Choroid plexus epithelial cell (primary cell): Measurements from ENCODE around the gene LRFN2.

Experiments
- DNase-seq: peaks from one replicate; pipeline ENCODE4 v3.0.0-alpha.2; 2010; ENCODE audit warnings: low read depth
- H3K4me3 ChIP-seq: 2 replicates; pipeline ENCODE4 v1.5.1; 2011; ENCODE audit warnings: low read depth, mild to moderate bottlenecking, control low read depth, low read length, moderate library complexity
- TF ChIP-seq, protein P1 (sequence below): conservative IDR thresholded peaks from 2 replicates; pipeline ENCODE4 v1.5.1; 2011; ENCODE audit warnings: low read depth, mild to moderate bottlenecking, control low read depth, inconsistent platforms, low read length, moderate library complexity

Gene LRFN2

DNA sequence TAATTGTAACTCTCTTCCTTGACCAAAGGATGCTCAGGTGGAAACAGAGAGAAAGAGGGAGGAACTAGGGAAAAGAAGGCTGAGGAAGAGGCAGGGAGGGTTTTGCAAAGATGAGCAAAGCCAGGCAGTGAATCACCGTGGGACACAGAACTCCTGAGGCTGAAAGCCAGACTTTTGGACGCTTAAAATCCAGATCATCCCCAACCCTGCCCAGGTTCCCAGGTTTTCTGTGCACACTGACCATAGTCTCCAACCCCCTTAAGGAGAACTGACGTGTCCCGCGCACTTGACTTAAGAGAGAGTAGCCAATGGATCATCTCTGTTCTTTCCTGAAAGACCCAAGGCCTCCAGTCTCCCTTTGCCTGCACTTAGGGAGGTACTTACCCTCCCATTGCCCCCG lies 75.3 kb downstream of the LRFN2 start:
- TF ChIP-seq, protein P1, sequence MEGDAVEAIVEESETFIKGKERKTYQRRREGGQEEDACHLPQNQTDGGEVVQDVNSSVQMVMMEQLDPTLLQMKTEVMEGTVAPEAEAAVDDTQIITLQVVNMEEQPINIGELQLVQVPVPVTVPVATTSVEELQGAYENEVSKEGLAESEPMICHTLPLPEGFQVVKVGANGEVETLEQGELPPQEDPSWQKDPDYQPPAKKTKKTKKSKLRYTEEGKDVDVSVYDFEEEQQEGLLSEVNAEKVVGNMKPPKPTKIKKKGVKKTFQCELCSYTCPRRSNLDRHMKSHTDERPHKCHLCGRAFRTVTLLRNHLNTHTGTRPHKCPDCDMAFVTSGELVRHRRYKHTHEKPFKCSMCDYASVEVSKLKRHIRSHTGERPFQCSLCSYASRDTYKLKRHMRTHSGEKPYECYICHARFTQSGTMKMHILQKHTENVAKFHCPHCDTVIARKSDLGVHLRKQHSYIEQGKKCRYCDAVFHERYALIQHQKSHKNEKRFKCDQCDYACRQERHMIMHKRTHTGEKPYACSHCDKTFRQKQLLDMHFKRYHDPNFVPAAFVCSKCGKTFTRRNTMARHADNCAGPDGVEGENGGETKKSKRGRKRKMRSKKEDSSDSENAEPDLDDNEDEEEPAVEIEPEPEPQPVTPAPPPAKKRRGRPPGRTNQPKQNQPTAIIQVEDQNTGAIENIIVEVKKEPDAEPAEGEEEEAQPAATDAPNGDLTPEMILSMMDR: no peak
- no peak overlapping the region for H3K4me3 ChIP-seq
- DNase-seq: no peak

DNA sequence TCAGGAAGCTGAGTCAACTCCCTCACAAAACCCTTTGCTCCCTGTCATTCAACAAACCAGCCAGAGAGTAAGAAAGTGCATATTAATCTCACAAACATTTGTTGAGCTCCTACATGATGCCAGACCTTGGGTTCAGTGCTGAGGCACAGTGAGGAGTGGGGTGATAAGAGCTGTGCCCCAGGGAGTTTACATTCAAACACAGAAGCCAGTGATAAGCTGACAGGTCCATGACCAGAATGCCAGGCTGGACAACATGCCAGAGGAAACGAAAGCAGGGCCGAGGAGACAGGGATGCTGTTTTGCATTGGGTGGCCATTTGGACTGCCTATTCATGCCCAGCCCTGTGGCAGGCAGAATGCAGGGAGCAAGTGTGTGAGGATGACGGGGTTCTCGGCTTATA lies 76.7 kb downstream of the LRFN2 start:
- H3K4me3 ChIP-seq: no peak overlapping the region
- TF ChIP-seq, protein P1: no peak
- DNase-seq: no peak

DNA sequence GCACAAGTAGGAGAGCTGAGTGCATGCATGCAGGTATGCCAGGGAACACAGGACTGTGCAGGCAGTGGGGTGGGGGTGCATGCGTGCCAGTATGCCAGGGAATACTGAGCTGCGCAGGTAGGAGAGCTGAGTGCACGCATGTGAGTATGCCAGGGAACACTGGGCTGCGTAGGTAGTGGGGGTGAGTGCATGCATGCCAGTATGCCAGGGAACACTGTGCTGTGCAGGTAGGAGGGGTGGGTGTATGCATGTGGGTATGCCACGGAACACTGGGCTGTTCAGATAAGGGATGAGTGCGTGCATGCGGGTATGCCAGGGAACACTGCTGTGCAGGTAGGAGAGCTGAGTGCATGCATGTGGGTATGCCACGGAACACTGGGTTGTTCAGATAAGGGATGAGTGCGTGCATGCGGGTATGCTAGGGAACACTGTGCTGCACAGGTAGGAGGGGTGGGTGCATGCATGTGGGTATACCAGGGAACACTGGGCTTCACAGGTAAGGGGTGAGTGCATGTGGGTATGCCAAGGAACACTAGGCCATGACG lies 77.4 kb downstream of the LRFN2 start:
- TF ChIP-seq, protein P1: no peak
- no peak for DNase-seq
- no peak overlapping the region for H3K4me3 ChIP-seq

DNA sequence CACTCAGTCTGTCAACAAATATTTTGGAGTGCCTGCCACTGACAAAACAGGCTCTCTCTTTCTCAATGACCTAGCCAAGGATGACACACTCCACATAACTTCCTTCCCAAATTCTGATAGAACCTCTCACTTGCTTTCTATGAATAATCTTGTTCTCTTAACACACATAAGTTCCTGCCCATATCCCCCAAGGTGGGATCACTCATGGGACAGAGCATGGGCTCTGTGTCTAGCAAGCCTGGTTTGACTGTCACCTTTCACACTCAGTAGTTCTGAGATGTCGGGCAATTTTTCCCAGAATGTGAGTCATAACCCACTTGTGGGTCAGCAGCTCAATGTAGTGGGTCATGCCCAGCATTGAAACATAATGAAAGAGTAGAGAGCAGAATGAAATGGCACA lies 78.1 kb downstream of the LRFN2 start:
- TF ChIP-seq, protein P1: no peak

DNA sequence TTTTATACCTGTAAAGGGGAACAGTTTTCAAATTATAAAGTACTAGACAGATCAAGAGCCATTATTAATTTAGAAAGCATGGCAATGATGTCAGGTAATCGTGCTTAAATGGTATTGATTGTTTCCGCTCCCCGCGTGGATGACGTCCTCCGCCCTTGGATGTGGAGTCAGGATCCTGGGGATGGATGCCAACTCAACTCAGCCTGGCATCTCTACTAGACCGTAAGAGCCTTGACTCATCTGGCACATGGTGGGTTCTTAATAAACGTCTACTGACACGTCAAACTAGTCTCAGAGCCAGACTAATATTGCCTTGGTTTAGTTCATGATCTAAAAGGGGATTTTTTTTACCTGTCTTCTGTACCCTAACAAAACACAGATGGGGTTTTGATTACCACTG lies 80.2 kb downstream of the LRFN2 start:
- no peak for DNase-seq
- H3K4me3 ChIP-seq: no peak overlapping the region
- TF ChIP-seq, protein P1: no peak

More for the DNA sequence above, 78.1 kb downstream of the LRFN2 start:
- no peak overlapping the region for H3K4me3 ChIP-seq
- no peak for DNase-seq

DNA sequence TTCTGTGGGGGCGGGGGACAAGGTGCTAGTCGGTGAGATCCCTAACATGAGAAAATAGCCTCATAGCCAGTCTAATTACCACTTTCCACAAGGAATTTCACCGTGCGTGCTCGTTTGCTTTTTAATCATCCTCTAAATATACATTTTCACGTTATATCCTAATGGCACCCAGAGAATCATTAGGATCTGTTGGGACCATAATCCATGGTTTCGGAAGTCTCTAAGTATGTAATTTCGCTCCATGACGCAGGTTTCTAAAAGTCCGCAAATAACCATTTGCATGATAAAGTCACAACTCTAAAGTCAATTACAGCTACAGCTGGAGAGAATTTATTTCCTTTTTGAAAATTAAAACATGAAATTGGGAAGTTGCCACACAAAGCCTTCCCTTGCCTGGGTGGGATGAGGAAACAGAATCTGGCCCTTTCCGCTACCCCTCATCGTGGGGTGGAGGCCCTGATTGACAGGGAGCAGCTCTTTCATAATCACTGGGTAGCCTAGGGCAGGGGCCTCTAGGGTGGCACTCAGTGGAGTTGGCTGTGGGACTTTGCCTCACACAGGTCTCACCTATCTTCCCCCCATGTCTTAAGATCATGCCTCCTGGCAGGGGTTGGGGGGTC lies 81.9 kb downstream of the LRFN2 start:
- H3K4me3 ChIP-seq: no peak overlapping the region
- TF ChIP-seq, protein P1: no peak
- no peak for DNase-seq

DNA sequence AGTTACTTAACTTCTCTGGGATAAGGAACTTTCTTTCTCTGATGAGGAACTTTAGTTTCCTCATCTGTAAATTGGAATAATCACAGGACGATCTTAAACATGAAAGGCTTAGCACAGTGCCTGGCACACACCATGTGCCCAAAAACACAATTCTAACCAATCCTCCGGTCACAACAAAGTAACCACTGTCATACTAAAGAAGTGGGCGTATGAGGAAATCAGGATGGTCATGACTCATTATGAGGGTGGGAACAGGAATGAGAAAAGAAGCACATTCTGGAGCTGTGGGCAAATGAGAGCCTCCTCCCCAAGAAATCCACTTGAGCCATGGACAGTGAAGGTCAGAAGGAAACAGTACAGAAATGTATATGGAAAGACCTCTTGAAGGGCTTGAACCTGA lies 82.9 kb downstream of the LRFN2 start:
- no peak overlapping the region for H3K4me3 ChIP-seq
- DNase-seq: no peak
- TF ChIP-seq, protein P1: no peak
